Effector memory CD8-positive, alpha-beta T cell (primary cell): ENCODE results near the gene NHSL2.

Source experiments
- ATAC-seq: fragments of 150-1000 bp; cut with Tn5 transposase; replicated peaks from 2 replicates; pipeline ENCODE4 v1.10.0; 2021; ENCODE audit warnings: mild to moderate bottlenecking, moderate library complexity
- DNase-seq, 3 experiments: peaks; one replicate each; pipeline ENCODE4 v3.0.0; 2021
- H3K27ac Mint-ChIP-seq, 2 donors: one replicate each; pipeline ENCODE4 v1.8.0; 2022; ENCODE audit warnings: mild to moderate bottlenecking in 2 of 2, mixed read lengths in 2 of 2, moderate library complexity in 2 of 2
- H3K27me3 Mint-ChIP-seq, 2 donors: one replicate each; pipeline ENCODE4 v1.8.0; 2022; ENCODE audit warnings: mixed read lengths in 2 of 2
- H3K36me3 Mint-ChIP-seq: one replicate; pipeline ENCODE4 v1.8.0; 2022; ENCODE audit warnings: mild to moderate bottlenecking, moderate library complexity, mixed read lengths; ENCODE audit not compliant: insufficient read depth
- H3K4me1 Mint-ChIP-seq, 2 donors: one replicate each; pipeline ENCODE4 v1.8.0; 2022; ENCODE audit warnings: low read depth in 2 of 2, mixed read lengths in 2 of 2
- H3K4me3 Mint-ChIP-seq, 2 donors: one replicate each; pipeline ENCODE4 v1.8.0; 2022; ENCODE audit warnings: mild to moderate bottlenecking in 2 of 2, mixed read lengths in 2 of 2, moderate library complexity in 2 of 2
- H3K9me3 Mint-ChIP-seq, 2 donors: one replicate each; pipeline ENCODE4 v1.8.0; 2022; ENCODE audit warnings: mixed read lengths in 2 of 2

The NHSL2 gene

DNA sequence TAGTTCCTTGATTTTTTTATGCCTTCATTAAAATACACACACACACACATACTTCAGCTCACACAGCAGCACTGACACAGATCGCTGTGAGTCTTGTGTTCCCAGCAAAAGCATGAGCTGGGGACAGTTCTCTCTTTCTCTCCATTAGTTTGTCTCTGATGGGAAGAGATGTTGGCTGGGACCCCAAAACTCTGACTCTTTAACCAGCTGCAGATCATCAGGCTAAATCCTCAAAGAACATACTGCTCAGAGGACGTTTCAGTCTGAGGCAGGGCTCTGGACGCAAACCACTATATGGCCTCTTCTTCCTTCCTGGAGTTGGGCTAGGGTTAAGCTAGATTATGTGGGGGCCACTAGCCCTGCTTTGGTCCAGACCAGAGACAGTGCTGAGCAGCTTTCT is 109.6 kb downstream of the NHSL2 start:
- Mint-ChIP-seq H3K27me3 (no peaks in the 10 kb centered on the region), H3K36me3 (no peaks in the 10 kb centered on the region), H3K9me3 (no peaks in the 10 kb centered on the region), H3K4me1 (peaks cover 4 to 17% of the 10 kb centered on the region in 2 donors), H3K4me3 (no peak overlapping the region), H3K27ac (no peak overlapping the region)
- ATAC-seq (no peak), DNase-seq (no peak)

DNA sequence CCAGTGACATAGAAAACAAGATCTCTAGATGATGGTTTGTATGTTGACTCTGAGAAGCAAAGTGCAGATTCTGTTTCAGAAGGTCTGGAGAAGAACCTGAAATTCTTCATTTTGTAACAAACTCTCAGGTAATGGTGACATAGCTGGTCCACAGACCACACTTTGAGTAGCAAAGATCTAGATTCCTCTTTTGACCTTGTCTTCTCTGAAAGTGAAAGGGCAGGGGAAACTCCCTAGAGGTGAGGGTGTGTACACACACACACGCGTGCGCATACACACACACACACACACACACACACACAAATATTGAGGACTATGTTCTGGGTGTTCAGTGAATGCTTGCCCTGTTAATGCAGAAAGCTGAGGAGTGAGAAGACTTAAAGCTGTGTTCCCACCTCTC is 110.1 kb downstream of the NHSL2 start:
- Mint-ChIP-seq H3K27ac (no peak overlapping the region), H3K27me3 (no peaks in the 10 kb centered on the region), H3K9me3 (no peaks in the 10 kb centered on the region), H3K4me3 (no peak overlapping the region), H3K4me1 (peaks cover 4 to 17% of the 10 kb centered on the region in 2 donors), H3K36me3 (no peaks in the 10 kb centered on the region)
- no peak for ATAC-seq
- DNase-seq = no peak

- DNase-seq = peak in 1 of 3 experiments; percentile 21
- H3K36me3 Mint-ChIP-seq = no peaks in the 10 kb centered on the region
Measured at GRCh38 chrX:72021975-72022374, 111.3 kb downstream of the NHSL2 start.

GRCh38 chrX:72023071-72023470 is 112.4 kb downstream of the NHSL2 start:
- no peak for ATAC-seq
- Mint-ChIP-seq H3K27me3 (no peaks in the 10 kb centered on the region), H3K36me3 (no peaks in the 10 kb centered on the region), H3K4me3 (no peak overlapping the region), H3K27ac (no peak overlapping the region), H3K9me3 (no peaks in the 10 kb centered on the region), H3K4me1 (peaks cover 5 to 25% of the 10 kb centered on the region in 2 donors)
- no peak for DNase-seq

More at GRCh38 chrX:72021975-72022374, 111.3 kb downstream of the NHSL2 start:
- Mint-ChIP-seq H3K27me3 (no peaks in the 10 kb centered on the region), H3K9me3 (no peaks in the 10 kb centered on the region), H3K4me3 (no peak overlapping the region), H3K4me1 (peaks cover 9 to 25% of the 10 kb centered on the region in 2 donors), H3K27ac (peak overlapping the region; percentile 45 to 54)
- ATAC-seq = no peak

DNA sequence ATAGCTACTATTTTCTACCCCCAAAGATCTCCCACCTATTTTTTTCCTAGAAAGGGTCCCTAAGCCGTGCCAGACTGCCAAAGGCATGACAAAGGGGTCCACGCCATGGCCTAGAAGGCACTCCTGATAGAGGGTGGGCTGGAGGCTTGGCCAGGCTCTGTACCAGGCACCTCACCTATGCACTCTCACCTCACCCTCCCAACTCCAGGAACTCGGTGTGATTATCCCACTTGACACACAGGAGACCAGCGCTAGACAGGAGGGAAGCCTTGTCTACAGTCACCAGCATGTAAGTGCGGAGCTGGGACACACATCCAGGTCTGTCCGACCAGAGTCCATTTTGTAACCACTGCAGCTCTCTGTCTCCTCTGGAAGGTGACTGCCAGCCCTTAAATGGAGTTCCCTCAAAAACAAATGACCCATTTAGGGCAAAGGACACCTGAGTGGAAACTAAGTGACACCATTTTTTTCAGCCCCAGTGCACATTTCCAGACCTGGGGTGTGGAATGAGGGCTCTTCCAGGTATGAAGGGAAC is 114.7 kb downstream of the NHSL2 start:
- no peak overlapping the region for H3K27ac Mint-ChIP-seq
- no peak for ATAC-seq
- H3K36me3 Mint-ChIP-seq = no peaks in the 10 kb centered on the region
- H3K9me3 Mint-ChIP-seq = no peaks in the 10 kb centered on the region
- no peaks in the 10 kb centered on the region for H3K27me3 Mint-ChIP-seq
- H3K4me1 Mint-ChIP-seq = peaks cover 5 to 22% of the 10 kb centered on the region in 2 donors
- H3K4me3 Mint-ChIP-seq = no peak overlapping the region
- DNase-seq = no peak

DNA sequence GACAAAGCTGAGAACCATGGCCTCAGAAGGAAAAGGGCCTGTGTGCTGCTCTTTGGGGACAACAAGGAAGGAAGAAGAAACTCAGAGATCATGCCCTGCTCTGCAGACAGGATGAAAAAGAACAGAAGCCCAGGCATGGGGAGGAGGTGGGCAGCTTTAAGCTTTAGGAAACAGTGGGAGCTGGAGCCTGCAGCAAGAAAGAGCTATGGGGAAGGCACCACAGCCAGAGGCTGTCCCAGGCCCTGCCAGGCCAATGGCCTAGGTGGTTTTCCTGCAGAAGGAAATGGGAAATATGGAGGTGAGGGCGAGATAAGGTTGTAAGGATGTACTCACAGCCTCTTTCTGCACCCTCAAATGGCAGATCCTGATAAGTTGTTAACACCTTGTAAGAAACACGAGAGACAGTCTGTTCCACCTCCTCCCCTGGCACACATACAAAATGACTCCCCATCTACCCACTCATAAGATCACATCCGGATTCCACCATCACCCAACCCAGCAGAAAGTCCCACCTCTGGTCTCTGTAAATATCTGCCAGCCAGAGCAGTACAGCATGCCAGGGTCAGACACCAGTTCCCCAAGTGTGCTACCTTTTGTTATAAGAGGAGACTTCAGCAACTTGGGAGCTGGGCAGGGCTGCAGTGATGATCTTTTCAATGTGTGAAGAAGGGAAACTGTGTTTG is 115.8 kb downstream of the NHSL2 start:
- peak; percentile 68 for ATAC-seq
- Mint-ChIP-seq H3K4me3 (no peak overlapping the region), H3K36me3 (no peaks in the 10 kb centered on the region), H3K27ac (peak overlapping the region; percentile 0 to 92), H3K4me1 (peaks cover 5 to 16% of the 10 kb centered on the region in 2 donors), H3K27me3 (no peaks in the 10 kb centered on the region), H3K9me3 (no peaks in the 10 kb centered on the region)
- no peak for DNase-seq

- Mint-ChIP-seq H3K27me3 (no peaks in the 10 kb centered on the region), H3K9me3 (no peaks in the 10 kb centered on the region), H3K27ac (peak overlapping the region; percentile 55 to 92), H3K4me1 (peaks cover 5 to 12% of the 10 kb centered on the region in 2 donors), H3K36me3 (no peaks in the 10 kb centered on the region), H3K4me3 (no peak overlapping the region)
- DNase-seq = no peak
- no peak for ATAC-seq
Measured at GRCh38 chrX:72027024-72027913, 116.6 kb downstream of the NHSL2 start.

- Mint-ChIP-seq H3K36me3 (no peaks in the 10 kb centered on the region), H3K27ac (peak overlapping the region in 1 of 2 donors; percentile 55), H3K4me3 (no peak overlapping the region), H3K27me3 (no peaks in the 10 kb centered on the region), H3K9me3 (no peaks in the 10 kb centered on the region), H3K4me1 (peaks cover 5 to 12% of the 10 kb centered on the region in 2 donors)
- DNase-seq = no peak
- ATAC-seq = no peak
Measured at GRCh38 chrX:72027914-72028307, 117.3 kb downstream of the NHSL2 start.

DNA sequence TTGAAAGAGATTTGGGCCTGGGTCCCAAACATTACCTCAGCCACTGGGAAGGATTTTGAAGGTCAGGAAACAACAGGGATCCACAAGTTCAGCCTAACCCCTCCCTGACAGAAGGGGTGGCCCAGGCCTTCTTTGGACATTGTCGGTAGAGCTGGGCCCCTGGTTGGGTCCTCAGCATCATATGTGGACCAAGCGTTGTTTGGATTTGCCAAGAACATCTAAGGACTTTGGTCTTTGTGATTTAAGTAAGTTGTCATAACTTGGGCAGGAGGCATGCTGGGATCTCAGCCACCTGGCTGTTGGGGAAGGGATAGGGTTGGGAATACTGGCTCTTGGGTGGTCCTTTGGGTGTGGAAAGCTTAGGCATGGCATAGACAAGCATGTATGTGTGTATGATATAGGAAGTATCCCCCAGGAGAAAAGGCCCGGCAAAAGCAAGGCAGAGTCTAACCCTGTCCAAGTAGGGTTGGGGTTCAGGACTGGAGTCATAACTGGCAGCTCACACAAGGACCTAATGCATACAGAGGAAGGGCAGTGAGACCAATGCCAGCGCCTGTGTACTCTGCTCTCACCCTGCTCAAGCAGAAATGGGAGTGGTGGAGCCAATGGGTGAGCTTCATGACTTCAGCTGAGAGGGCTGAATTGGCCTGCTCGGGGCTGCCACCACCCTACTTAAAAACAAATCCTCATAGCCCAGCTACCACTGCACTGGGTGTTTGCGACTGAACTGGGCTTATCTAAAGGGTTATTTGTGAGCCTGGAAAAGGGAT is 118.2 kb downstream of the NHSL2 start:
- Mint-ChIP-seq H3K4me3 (no peak overlapping the region), H3K36me3 (no peaks in the 10 kb centered on the region), H3K27me3 (no peaks in the 10 kb centered on the region), H3K9me3 (no peaks in the 10 kb centered on the region), H3K4me1 (peaks cover 5 to 9% of the 10 kb centered on the region in 2 donors), H3K27ac (no peak overlapping the region)
- ATAC-seq (no peak), DNase-seq (no peak)

- no peak overlapping the region for H3K27ac Mint-ChIP-seq
Measured at GRCh38 chrX:72029483-72030411, 119.1 kb downstream of the NHSL2 start.

DNA sequence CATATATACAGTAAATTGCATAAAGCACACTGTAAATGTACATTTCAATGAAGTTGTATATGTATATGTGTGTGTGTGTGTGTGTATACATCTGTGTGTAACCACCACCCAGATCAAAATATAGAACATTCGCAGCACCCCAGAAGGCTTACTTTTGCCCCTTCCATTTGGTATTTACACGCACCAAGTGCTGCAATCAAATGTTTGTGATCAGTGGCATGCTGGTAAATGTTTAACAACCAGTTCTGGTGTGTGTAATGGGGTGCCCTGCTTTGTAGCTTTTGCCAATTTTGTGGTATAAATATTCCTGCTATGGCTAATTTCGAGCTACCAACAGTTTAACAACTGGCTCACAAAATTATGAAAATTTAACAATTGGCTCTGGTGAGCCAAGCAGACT is 119.8 kb downstream of the NHSL2 start:
- DNase-seq = no peak
- no peaks in the 10 kb centered on the region for H3K9me3 Mint-ChIP-seq
- no peak overlapping the region for H3K4me3 Mint-ChIP-seq
- peaks cover 5 to 9% of the 10 kb centered on the region in 2 donors for H3K4me1 Mint-ChIP-seq
- no peak for ATAC-seq
- H3K27me3 Mint-ChIP-seq = no peaks in the 10 kb centered on the region
- H3K27ac Mint-ChIP-seq = no peak overlapping the region
- H3K36me3 Mint-ChIP-seq = no peaks in the 10 kb centered on the region

More at GRCh38 chrX:72029483-72030411, 119.1 kb downstream of the NHSL2 start:
- ATAC-seq (no peak), DNase-seq (no peak)
- H3K4me3 Mint-ChIP-seq = no peak overlapping the region
- H3K4me1 Mint-ChIP-seq = peaks cover 5 to 9% of the 10 kb centered on the region in 2 donors
- H3K27me3 Mint-ChIP-seq = no peaks in the 10 kb centered on the region
- H3K36me3 Mint-ChIP-seq = no peaks in the 10 kb centered on the region
- no peaks in the 10 kb centered on the region for H3K9me3 Mint-ChIP-seq

DNA sequence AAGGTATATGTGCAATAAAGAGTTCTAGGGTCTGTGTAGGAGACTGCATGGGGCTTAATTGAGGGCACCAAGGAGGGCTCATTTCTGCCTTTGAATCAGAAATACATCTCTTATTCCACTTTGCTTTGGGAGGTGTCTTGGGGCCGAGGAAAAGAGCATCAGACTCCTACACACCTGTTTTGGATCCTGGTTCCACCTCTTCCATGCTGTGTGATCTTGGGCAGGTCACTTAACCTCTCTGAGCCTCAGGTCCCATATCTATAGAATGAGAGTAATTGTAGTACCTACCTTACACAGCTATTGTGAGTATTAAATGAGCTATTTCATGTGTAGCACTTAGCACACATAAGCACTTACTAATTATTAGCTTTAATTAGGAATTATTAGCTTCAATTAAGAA is 120.5 kb downstream of the NHSL2 start:
- Mint-ChIP-seq H3K9me3 (no peaks in the 10 kb centered on the region), H3K36me3 (no peaks in the 10 kb centered on the region), H3K4me1 (peaks cover 5 to 7% of the 10 kb centered on the region in 2 donors), H3K27me3 (no peaks in the 10 kb centered on the region), H3K27ac (no peak overlapping the region), H3K4me3 (no peak overlapping the region)
- DNase-seq (no peak), ATAC-seq (no peak)
